Natural killer cell (primary cell): Measurements from ENCODE around the gene LAMB1. TPM values are rescaled to one million over a fixed set of nuclear protein-coding genes. Genes with fewer than 3 reads are reported as not detected.

ENCODE experiments used
- ATAC-seq, 3 donors: fragments of 150-1000 bp in 2 of 3; fragments of 200-7000 bp in 1 of 3; cut with Tn5 transposase; 1 replicate in 1 of 3; 2 replicates in 2 of 3; pipeline ENCODE4 v1.10.0; 2021; ENCODE audit warnings: mild to moderate bottlenecking in 2 of 3, moderate library complexity in 2 of 3
- DNase-seq, 2 donors: peaks; one replicate each; pipeline versions ENCODE4 v3.0.0 to v3.0.0-alpha.2; 2013 to 2021; ENCODE audit warnings: mixed read lengths in 1 of 2
- H3K27ac ChIP-seq: one replicate; pipeline ENCODE4 v1.5.1; 2013; ENCODE audit warnings: mild to moderate bottlenecking, low read length
- H3K27me3 ChIP-seq: one replicate; pipeline ENCODE4 v1.6.1; 2013; ENCODE audit warnings: low read length; ENCODE audit not compliant: control insufficient read depth, insufficient read depth
- H3K36me3 ChIP-seq: one replicate; pipeline ENCODE4 v1.6.1; 2013; ENCODE audit warnings: low read length; ENCODE audit not compliant: control insufficient read depth, insufficient read depth
- H3K4me1 ChIP-seq: one replicate; pipeline ENCODE4 v1.6.1; 2013; ENCODE audit warnings: low read length; ENCODE audit not compliant: control insufficient read depth, insufficient read depth
- H3K4me3 ChIP-seq: one replicate; pipeline ENCODE4 v1.5.1; 2013; ENCODE audit warnings: low read length
- H3K9me3 ChIP-seq: one replicate; pipeline ENCODE4 v1.6.1; 2013; ENCODE audit warnings: low read length; ENCODE audit not compliant: control insufficient read depth, insufficient read depth
- H3K27ac Mint-ChIP-seq, 2 donors: one replicate each; pipeline ENCODE4 v1.8.0; 2022; ENCODE audit warnings: mild to moderate bottlenecking in 2 of 2, mixed read lengths in 2 of 2, moderate library complexity in 1 of 2
- H3K27me3 Mint-ChIP-seq, 2 donors: one replicate each; pipeline ENCODE4 v1.8.0; 2022; ENCODE audit warnings: low read depth in 2 of 2, mixed read lengths in 2 of 2
- H3K36me3 Mint-ChIP-seq: one replicate; pipeline ENCODE4 v1.8.0; 2022; ENCODE audit warnings: mixed read lengths
- H3K4me1 Mint-ChIP-seq, 2 donors: one replicate each; pipeline ENCODE4 v1.8.0; 2022; ENCODE audit warnings: mixed read lengths in 2 of 2
- H3K4me3 Mint-ChIP-seq: one replicate; pipeline ENCODE4 v1.8.0; 2022; ENCODE audit warnings: mild to moderate bottlenecking, moderate library complexity, mixed read lengths
- H3K9me3 Mint-ChIP-seq, 2 donors: one replicate each; pipeline ENCODE4 v1.8.0; 2022; ENCODE audit warnings: mixed read lengths in 2 of 2
- WGBS: methylation state at CpG from one replicate; pipeline ENCODE4 v1.1.7; 2013; ENCODE audit warnings: missing lambda C conversion rate; ENCODE audit not compliant: insufficient coverage; 5-methylcytosine and 5-hydroxymethylcytosine counted together
- intact Hi-C: fragments of 100-400 bp; cut with micrococcal nuclease; formaldehyde crosslinking; loops from one replicate; pipeline ENCODE4 v1.14.2; 2022
- total RNA-seq, 4 donors: library from RNA; stranded (reverse); fragments of 120-200 nt in 1 of 4; gene quantifications; one replicate each; pipeline versions ENCODE4 v1.2.3 to v1.2.4, GENCODE V29; 2013 to 2022
- TF ChIP-seq, protein P1 (sequence below): fragments of 200-600 bp; IDR thresholded peaks from one replicate; pipeline ENCODE4 v1.8.0; 2022; ENCODE audit warnings: antibody characterized with exemption

LAMB1 gene
- total RNA-seq, 3 donors from 2014 or later (not counting 1 experiment from before 2014, with no cell fraction given) = not detected

- Histone ChIP-seq H3K27ac (no peak overlapping the region), H3K27me3 (peaks cover 11% of the 10 kb centered on the region), H3K4me3 (no peak overlapping the region), H3K4me1 (peaks cover 18% of the 10 kb centered on the region), H3K36me3 (no peaks in the 10 kb centered on the region), H3K9me3 (no peaks in the 10 kb centered on the region)
- DNase-seq (no peak), ATAC-seq (no peak)
- TF ChIP-seq, protein P1, sequence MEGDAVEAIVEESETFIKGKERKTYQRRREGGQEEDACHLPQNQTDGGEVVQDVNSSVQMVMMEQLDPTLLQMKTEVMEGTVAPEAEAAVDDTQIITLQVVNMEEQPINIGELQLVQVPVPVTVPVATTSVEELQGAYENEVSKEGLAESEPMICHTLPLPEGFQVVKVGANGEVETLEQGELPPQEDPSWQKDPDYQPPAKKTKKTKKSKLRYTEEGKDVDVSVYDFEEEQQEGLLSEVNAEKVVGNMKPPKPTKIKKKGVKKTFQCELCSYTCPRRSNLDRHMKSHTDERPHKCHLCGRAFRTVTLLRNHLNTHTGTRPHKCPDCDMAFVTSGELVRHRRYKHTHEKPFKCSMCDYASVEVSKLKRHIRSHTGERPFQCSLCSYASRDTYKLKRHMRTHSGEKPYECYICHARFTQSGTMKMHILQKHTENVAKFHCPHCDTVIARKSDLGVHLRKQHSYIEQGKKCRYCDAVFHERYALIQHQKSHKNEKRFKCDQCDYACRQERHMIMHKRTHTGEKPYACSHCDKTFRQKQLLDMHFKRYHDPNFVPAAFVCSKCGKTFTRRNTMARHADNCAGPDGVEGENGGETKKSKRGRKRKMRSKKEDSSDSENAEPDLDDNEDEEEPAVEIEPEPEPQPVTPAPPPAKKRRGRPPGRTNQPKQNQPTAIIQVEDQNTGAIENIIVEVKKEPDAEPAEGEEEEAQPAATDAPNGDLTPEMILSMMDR = no peak
- Mint-ChIP-seq H3K27ac (no peak overlapping the region), H3K9me3 (peaks cover 0 to 3% of the 10 kb centered on the region in 2 donors), H3K36me3 (peaks cover 7% of the 10 kb centered on the region), H3K4me3 (no peak overlapping the region), H3K4me1 (peaks cover 11 to 16% of the 10 kb centered on the region in 2 donors), H3K27me3 (peaks cover 44 to 58% of the 10 kb centered on the region in 2 donors)
- 68% methylated on average over 4 of the region's 4 CpGs for WGBS
- intact Hi-C loops = no loop called here
Measured at GRCh38 chr7:107999779-108000560, 3.0 kb downstream of the LAMB1 start.

GRCh38 chr7:107998660-107999480 lies 4.1 kb downstream of the LAMB1 start:
- Mint-ChIP-seq H3K36me3 (peaks cover 2% of the 10 kb centered on the region), H3K4me1 (peaks cover 6 to 12% of the 10 kb centered on the region in 2 donors), H3K27ac (no peak overlapping the region), H3K9me3 (peaks cover 0 to 3% of the 10 kb centered on the region in 2 donors), H3K27me3 (peaks cover 37 to 56% of the 10 kb centered on the region in 2 donors), H3K4me3 (no peak overlapping the region)
- intact Hi-C loops = no loop called here
- ATAC-seq (no peak), DNase-seq (no peak)
- H3K36me3 ChIP-seq = no peaks in the 10 kb centered on the region
- TF ChIP-seq, protein P1 = no peak
- peaks cover 18% of the 10 kb centered on the region for H3K4me1 ChIP-seq
- H3K27me3 ChIP-seq = peaks cover 14% of the 10 kb centered on the region
- H3K4me3 ChIP-seq = no peak overlapping the region
- no peaks in the 10 kb centered on the region for H3K9me3 ChIP-seq
- H3K27ac ChIP-seq = no peak overlapping the region
- 87% methylated on average over 3 of the region's 3 CpGs for WGBS

- Mint-ChIP-seq H3K4me1 (peaks cover 4 to 10% of the 10 kb centered on the region in 2 donors), H3K9me3 (peaks cover 0 to 3% of the 10 kb centered on the region in 2 donors), H3K27ac (no peak overlapping the region), H3K4me3 (no peak overlapping the region), H3K36me3 (no peaks in the 10 kb centered on the region), H3K27me3 (peaks cover 32 to 59% of the 10 kb centered on the region in 2 donors)
- H3K4me3 ChIP-seq = no peak overlapping the region
- peaks cover 14% of the 10 kb centered on the region for H3K27me3 ChIP-seq
- ATAC-seq (no peak), DNase-seq (no peak)
- peaks cover 18% of the 10 kb centered on the region for H3K4me1 ChIP-seq
- 34% methylated on average over 2 of the region's 2 CpGs for WGBS
- no peaks in the 10 kb centered on the region for H3K36me3 ChIP-seq
- no peaks in the 10 kb centered on the region for H3K9me3 ChIP-seq
- intact Hi-C loops = no loop called here
- no peak overlapping the region for H3K27ac ChIP-seq
- TF ChIP-seq, protein P1 = no peak
Measured at GRCh38 chr7:107998150-107998549, 4.8 kb downstream of the LAMB1 start.
